Activated CD8-positive, alpha-beta memory T cell treated with anti-CD3 and anti-CD28 coated beads, Interleukin-2, amount 50 U/mL, for 24 hours (primary cell): ENCODE results near the gene MYLIP.

Experiments used
- DNase-seq: peaks from one replicate; pipeline ENCODE4 v3.0.0-alpha.2; 2020; ENCODE audit errors: extremely low read depth

Gene MYLIP

GRCh38 chr6:16128759-16129622 lies at the start of gene MYLIP:
Gene MYLIP (plus strand): TSS chr6:16129086. CDS start chr6:16129323, 237 bp downstream.
- peak; percentile 90 for DNase-seq

- no peak for DNase-seq
Observed at GRCh38 chr6:16079354-16079753, 49.5 kb upstream of the MYLIP start.

- DNase-seq, result no peak
Observed at GRCh38 chr6:16080204-16080603, 48.7 kb upstream of the MYLIP start.

GRCh38 chr6:16081326-16081725 lies 47.6 kb upstream of the MYLIP start:
- DNase-seq, result no peak

- no peak for DNase-seq
Observed at GRCh38 chr6:16082361-16082760, 46.5 kb upstream of the MYLIP start.

- DNase-seq, result no peak
Observed at GRCh38 chr6:16086965-16087364, 41.9 kb upstream of the MYLIP start.

- no peak for DNase-seq
Observed at GRCh38 chr6:16087386-16087785, 41.5 kb upstream of the MYLIP start.

- no peak for DNase-seq
Observed at GRCh38 chr6:16088409-16088808, 40.5 kb upstream of the MYLIP start.

GRCh38 chr6:16089232-16090062 lies 39.4 kb upstream of the MYLIP start:
- DNase-seq, result no peak

GRCh38 chr6:16090452-16090851 lies 38.4 kb upstream of the MYLIP start:
- no peak for DNase-seq

GRCh38 chr6:16090920-16091319 lies 38.0 kb upstream of the MYLIP start:
- no peak for DNase-seq

GRCh38 chr6:16092140-16092539 lies 36.7 kb upstream of the MYLIP start:
- no peak for DNase-seq

GRCh38 chr6:16092990-16093389 lies 35.9 kb upstream of the MYLIP start:
- DNase-seq, result no peak

GRCh38 chr6:16095180-16095579 lies 33.7 kb upstream of the MYLIP start:
- no peak for DNase-seq

- DNase-seq, result no peak
Observed at GRCh38 chr6:16097382-16098171, 31.3 kb upstream of the MYLIP start.

GRCh38 chr6:16098211-16098610 lies 30.7 kb upstream of the MYLIP start:
- DNase-seq, result no peak

- no peak for DNase-seq
Observed at GRCh38 chr6:16102208-16102607, 26.7 kb upstream of the MYLIP start.

GRCh38 chr6:16103722-16104121 lies 25.2 kb upstream of the MYLIP start:
- no peak for DNase-seq

- no peak for DNase-seq
Observed at GRCh38 chr6:16104624-16105433, 24.1 kb upstream of the MYLIP start.

- DNase-seq, result no peak
Observed at GRCh38 chr6:16105854-16106253, 23.0 kb upstream of the MYLIP start.
